ENCODE data around the gene ESPL1. TPM values are rescaled to one million over a fixed set of nuclear protein-coding genes. Genes with fewer than 3 reads are reported as not detected.

The ESPL1 gene
- total RNA-seq, 1 donor from 2014 or later: 4.8 TPM

DNA sequence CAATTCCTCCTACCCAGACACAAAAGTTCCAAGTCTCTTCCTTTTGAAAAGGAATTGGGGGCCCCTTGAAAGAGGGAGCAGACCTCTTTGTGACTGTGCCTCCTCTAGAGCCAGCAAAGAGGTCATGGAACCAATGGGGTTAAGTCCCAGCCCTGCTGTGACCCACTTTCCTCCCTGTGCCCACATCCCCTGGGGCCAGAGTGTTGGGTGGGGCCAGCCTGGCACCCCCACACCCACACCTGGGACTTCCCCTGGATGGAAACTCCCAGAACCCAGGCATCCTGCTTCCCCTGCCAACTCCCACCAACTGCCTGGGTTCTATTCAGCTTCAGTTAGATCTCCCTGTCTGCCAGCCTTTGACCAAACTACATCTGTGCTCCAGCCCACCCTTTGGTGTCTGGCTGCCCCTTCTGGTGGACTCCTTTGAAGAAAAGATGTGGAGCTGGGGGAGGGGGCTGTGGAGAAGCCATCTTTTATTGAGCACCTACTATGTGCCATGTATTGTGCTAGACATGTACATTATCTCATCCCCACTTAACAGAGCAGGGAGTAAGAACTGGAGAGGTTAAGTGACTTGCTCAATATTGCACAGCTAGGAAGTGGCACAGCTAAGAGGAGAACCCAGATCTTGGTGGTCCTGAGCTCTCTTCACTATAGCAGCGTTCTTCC lies 31.5 kb upstream of the ESPL1 start:
- Mint-ChIP-seq H3K27me3 (ENCODE audit: low read depth) (peaks cover 4% of the 10 kb centered on the region), H3K4me3 (ENCODE audit: unreplicated experiment) (no peak overlapping the region), H3K36me3 (ENCODE audit: low read depth) (no peaks in the 10 kb centered on the region), H3K9me3 (ENCODE audit: low read depth) (no peaks in the 10 kb centered on the region), H3K27ac (ENCODE audit: unreplicated experiment) (no peak overlapping the region), H3K4me1 (ENCODE audit: low read depth) (peaks cover 19% of the 10 kb centered on the region)
- no peak for DNase-seq (ENCODE audit: low spot score)
- TF ChIP-seq CTCF (IDR thresholded peaks at IDR 0.05): no peak

DNA sequence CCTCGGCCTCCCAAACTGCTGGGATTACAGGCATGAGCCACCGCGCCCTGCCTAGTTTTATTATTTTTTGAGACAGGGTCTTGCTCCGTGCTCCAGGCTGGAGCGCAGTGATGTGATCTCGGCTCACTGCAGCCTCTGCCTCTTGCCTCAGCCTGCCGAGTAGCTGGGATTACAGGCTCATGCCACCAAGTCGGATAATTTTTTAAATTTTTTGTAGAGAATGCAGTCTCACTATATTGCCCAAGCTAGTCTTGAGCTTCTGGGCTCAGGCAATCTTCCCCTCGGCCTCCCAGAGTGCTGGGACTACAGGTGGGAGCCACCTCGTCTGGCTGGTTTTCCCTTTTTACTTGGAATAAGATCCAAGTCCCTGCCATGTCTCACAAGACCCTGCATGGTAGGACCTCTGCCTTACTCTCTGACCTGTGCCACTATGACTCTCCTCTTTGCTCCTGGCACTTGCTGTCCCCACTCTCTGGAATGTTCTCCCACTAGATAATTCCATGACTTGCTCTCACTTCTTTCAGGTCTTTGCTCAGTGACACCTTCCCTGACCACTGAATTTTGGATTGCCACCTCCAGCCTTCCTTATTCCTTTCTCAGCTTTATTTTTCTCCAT lies 28.3 kb upstream of the ESPL1 start:
- H3K4me3 Mint-ChIP-seq (ENCODE audit: unreplicated experiment): no peak overlapping the region
- H3K9me3 Mint-ChIP-seq (ENCODE audit: low read depth): no peaks in the 10 kb centered on the region
- H3K36me3 Mint-ChIP-seq (ENCODE audit: low read depth): peaks cover 1% of the 10 kb centered on the region
- peaks cover 24% of the 10 kb centered on the region for H3K27me3 Mint-ChIP-seq (ENCODE audit: low read depth)
- no peak overlapping the region for H3K27ac Mint-ChIP-seq (ENCODE audit: unreplicated experiment)
- no peaks in the 10 kb centered on the region for H3K4me1 Mint-ChIP-seq (ENCODE audit: low read depth)
- no peak for DNase-seq (ENCODE audit: low spot score)
- no peak for TF ChIP-seq CTCF (IDR thresholded peaks at IDR 0.05)

GRCh38 chr12:53241623-53242412 lies 26.3 kb upstream of the ESPL1 start:
- H3K4me1 Mint-ChIP-seq (ENCODE audit: low read depth): no peaks in the 10 kb centered on the region
- no peak overlapping the region for H3K4me3 Mint-ChIP-seq (ENCODE audit: unreplicated experiment)
- peaks cover 1% of the 10 kb centered on the region for H3K36me3 Mint-ChIP-seq (ENCODE audit: low read depth)
- TF ChIP-seq CTCF (IDR thresholded peaks at IDR 0.05): no peak
- H3K27ac Mint-ChIP-seq (ENCODE audit: unreplicated experiment): no peak overlapping the region
- H3K27me3 Mint-ChIP-seq (ENCODE audit: low read depth): peaks cover 24% of the 10 kb centered on the region
- no peak for DNase-seq (ENCODE audit: low spot score)
- no peaks in the 10 kb centered on the region for H3K9me3 Mint-ChIP-seq (ENCODE audit: low read depth)

GRCh38 chr12:53244337-53244736 lies 23.8 kb upstream of the ESPL1 start:
- Mint-ChIP-seq H3K36me3 (ENCODE audit: low read depth) (peaks cover 1% of the 10 kb centered on the region), H3K4me3 (ENCODE audit: unreplicated experiment) (no peak overlapping the region), H3K4me1 (ENCODE audit: low read depth) (no peaks in the 10 kb centered on the region), H3K27me3 (ENCODE audit: low read depth) (peaks cover 24% of the 10 kb centered on the region), H3K27ac (ENCODE audit: unreplicated experiment) (no peak overlapping the region), H3K9me3 (ENCODE audit: low read depth) (no peaks in the 10 kb centered on the region)
- DNase-seq (ENCODE audit: low spot score): no peak
- TF ChIP-seq CTCF (IDR thresholded peaks at IDR 0.05): no peak

GRCh38 chr12:53245286-53245685 lies 22.8 kb upstream of the ESPL1 start:
- Mint-ChIP-seq H3K4me3 (ENCODE audit: unreplicated experiment) (no peak overlapping the region), H3K27ac (ENCODE audit: unreplicated experiment) (no peak overlapping the region), H3K9me3 (ENCODE audit: low read depth) (no peaks in the 10 kb centered on the region), H3K36me3 (ENCODE audit: low read depth) (peaks cover 1% of the 10 kb centered on the region), H3K4me1 (ENCODE audit: low read depth) (no peaks in the 10 kb centered on the region), H3K27me3 (ENCODE audit: low read depth) (peaks cover 24% of the 10 kb centered on the region)
- TF ChIP-seq CTCF (IDR thresholded peaks at IDR 0.05): no peak
- no peak for DNase-seq (ENCODE audit: low spot score)
